OCI-LY1 (cell line): ENCODE measurements around the gene NCDN.

ENCODE experiments used
- H2AFZ ChIP-seq: fragments of 200-600 bp; sonication (generic), shearing (Covaris generic); 2 replicates; pipeline ENCODE4 v1.6.0; 2014; ENCODE audit warnings: antibody characterized with exemption, mild to moderate bottlenecking, low read length
- H3F3A ChIP-seq: fragments of 200-600 bp; sonication (generic), shearing (Covaris generic); 2 replicates; pipeline ENCODE4 v1.6.0; 2014; ENCODE audit warnings: mild to moderate bottlenecking, antibody characterized with exemption, low read length, moderate library complexity; ENCODE audit not compliant: insufficient read depth
- H3K27ac ChIP-seq: fragments of 200-600 bp; sonication (generic); 2 replicates; pipeline ENCODE4 v1.5.1; 2014; ENCODE audit warnings: low read length, mixed run types, mild to moderate bottlenecking, low read depth; ENCODE audit not compliant: poor library complexity, severe bottlenecking
- H3K27me3 ChIP-seq: fragments of 200-600 bp; sonication (generic); 2 replicates; pipeline ENCODE4 v1.6.0; 2014; ENCODE audit warnings: antibody characterized with exemption, mild to moderate bottlenecking, low read length, moderate library complexity; ENCODE audit not compliant: insufficient read depth
- H3K36me3 ChIP-seq: fragments of 200-600 bp; sonication (generic); 2 replicates; pipeline ENCODE4 v1.6.1; 2014; ENCODE audit warnings: mild to moderate bottlenecking, antibody characterized with exemption, low read length, moderate library complexity, mixed read lengths; ENCODE audit not compliant: insufficient read depth
- H3K4me1 ChIP-seq: fragments of 200-600 bp; sonication (generic); 2 replicates; pipeline ENCODE4 v1.5.1; 2014; ENCODE audit warnings: mild to moderate bottlenecking, low read length, moderate library complexity; ENCODE audit not compliant: insufficient read depth, severe bottlenecking
- H3K4me2 ChIP-seq: fragments of 200-600 bp; sonication (generic), shearing (Covaris generic); 2 replicates; pipeline ENCODE4 v1.6.1; 2014; ENCODE audit warnings: low read length
- H3K4me3 ChIP-seq: fragments of 200-600 bp; sonication (generic); 2 replicates; pipeline ENCODE4 v1.5.1; 2014; ENCODE audit warnings: low read length, low read depth, mild to moderate bottlenecking, mixed read lengths; ENCODE audit not compliant: poor library complexity, severe bottlenecking
- H3K79me2 ChIP-seq: fragments of 200-600 bp; shearing (Covaris generic); 2 replicates; pipeline ENCODE4 v1.6.1; 2016; ENCODE audit warnings: mixed run types, low read length, mixed read lengths; ENCODE audit not compliant: insufficient read depth
- H3K9ac ChIP-seq: fragments of 200-600 bp; sonication (generic), shearing (Covaris generic); 2 replicates; pipeline ENCODE4 v1.6.1; 2014; ENCODE audit warnings: mild to moderate bottlenecking, low read length, mixed read lengths
- H3K9me2 ChIP-seq: fragments of 200-600 bp; sonication (generic), shearing (Covaris generic); 2 replicates; pipeline ENCODE4 v1.6.1; 2014; ENCODE audit warnings: low read depth, mild to moderate bottlenecking, low read length, mixed read lengths
- H3K9me3 ChIP-seq: fragments of 200-600 bp; shearing (Covaris generic); 2 replicates; pipeline ENCODE4 v1.6.1; 2014; ENCODE audit warnings: low read length, mixed read lengths
- H4K20me1 ChIP-seq: fragments of 200-600 bp; sonication (generic), shearing (Covaris generic); 2 replicates; pipeline ENCODE4 v1.6.0; 2016; ENCODE audit warnings: mild to moderate bottlenecking, low read length; ENCODE audit not compliant: insufficient read depth
- EZH2 ChIP-seq: fragments of 200-600 bp; sonication (generic), shearing (Covaris generic); IDR thresholded peaks from 2 replicates; pipeline ENCODE4 v1.8.0; 2017; ENCODE audit warnings: borderline replicate concordance, mixed run types, mild to moderate bottlenecking, antibody characterized with exemption, low read length, moderate library complexity, mixed read lengths
- TF ChIP-seq, protein P1 (sequence below): fragments of 200-600 bp; sonication (generic), shearing (Covaris generic); IDR thresholded peaks from 2 replicates; pipeline ENCODE4 v1.5.1; 2017; ENCODE audit warnings: mild to moderate bottlenecking, antibody characterized with exemption, low read length, moderate library complexity, mixed read lengths

The NCDN gene

GRCh38 chr1:35567947-35568558 is 10.5 kb downstream of the NCDN start:
- Histone ChIP-seq H3K27me3 (no peaks in the 10 kb centered on the region; the same call in 1 of the 2 replicates), H3K9ac (no peak overlapping the region), H3F3A (no peaks in the 10 kb centered on the region), H3K9me2 (no peaks in the 10 kb centered on the region), H3K27ac (no peak overlapping the region), H3K79me2 (no peaks in the 10 kb centered on the region), H3K36me3 (peaks cover 7% of the 10 kb centered on the region; the same call in 1 of the 2 replicates), H3K4me3 (no peak overlapping the region), H3K9me3 (no peaks in the 10 kb centered on the region), H2AFZ (no peak overlapping the region), H4K20me1 (no peaks in the 10 kb centered on the region), H3K4me2 (no peak overlapping the region), H3K4me1 (no peaks in the 10 kb centered on the region)
- no peak for TF ChIP-seq EZH2
- TF ChIP-seq, protein P1, sequence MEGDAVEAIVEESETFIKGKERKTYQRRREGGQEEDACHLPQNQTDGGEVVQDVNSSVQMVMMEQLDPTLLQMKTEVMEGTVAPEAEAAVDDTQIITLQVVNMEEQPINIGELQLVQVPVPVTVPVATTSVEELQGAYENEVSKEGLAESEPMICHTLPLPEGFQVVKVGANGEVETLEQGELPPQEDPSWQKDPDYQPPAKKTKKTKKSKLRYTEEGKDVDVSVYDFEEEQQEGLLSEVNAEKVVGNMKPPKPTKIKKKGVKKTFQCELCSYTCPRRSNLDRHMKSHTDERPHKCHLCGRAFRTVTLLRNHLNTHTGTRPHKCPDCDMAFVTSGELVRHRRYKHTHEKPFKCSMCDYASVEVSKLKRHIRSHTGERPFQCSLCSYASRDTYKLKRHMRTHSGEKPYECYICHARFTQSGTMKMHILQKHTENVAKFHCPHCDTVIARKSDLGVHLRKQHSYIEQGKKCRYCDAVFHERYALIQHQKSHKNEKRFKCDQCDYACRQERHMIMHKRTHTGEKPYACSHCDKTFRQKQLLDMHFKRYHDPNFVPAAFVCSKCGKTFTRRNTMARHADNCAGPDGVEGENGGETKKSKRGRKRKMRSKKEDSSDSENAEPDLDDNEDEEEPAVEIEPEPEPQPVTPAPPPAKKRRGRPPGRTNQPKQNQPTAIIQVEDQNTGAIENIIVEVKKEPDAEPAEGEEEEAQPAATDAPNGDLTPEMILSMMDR, result no peak

DNA sequence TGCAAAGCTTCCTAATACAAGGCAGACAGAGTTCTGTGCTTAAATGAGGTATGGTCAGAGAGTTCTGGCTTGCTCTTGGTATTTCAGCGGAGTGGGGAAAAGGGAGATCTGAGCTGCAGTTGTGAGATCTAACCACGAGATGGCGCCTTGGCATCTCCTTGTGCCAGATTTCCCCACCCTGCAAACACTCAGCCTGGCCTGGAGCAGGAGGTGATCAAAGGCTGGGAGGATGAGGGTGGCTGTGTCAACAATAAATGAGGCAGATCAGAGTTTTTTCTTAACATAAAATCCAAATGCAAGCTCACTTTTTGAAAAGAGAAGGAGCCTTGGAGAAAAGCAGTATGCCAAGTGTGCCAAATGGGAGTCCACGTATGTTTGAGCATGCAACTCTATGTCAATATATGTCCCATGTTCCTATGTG is 11.4 kb downstream of the NCDN start:
- H4K20me1 ChIP-seq, result no peaks in the 10 kb centered on the region
- H2AFZ ChIP-seq, result no peak overlapping the region
- H3K9ac ChIP-seq, result no peak overlapping the region
- no peak overlapping the region for H3K27ac ChIP-seq
- no peaks in the 10 kb centered on the region for H3K9me2 ChIP-seq
- H3K79me2 ChIP-seq, result no peaks in the 10 kb centered on the region
- no peak overlapping the region for H3K4me3 ChIP-seq
- no peaks in the 10 kb centered on the region; the same call in 1 of the 2 replicates for H3K27me3 ChIP-seq
- H3K4me2 ChIP-seq, result no peak overlapping the region
- H3K9me3 ChIP-seq, result no peaks in the 10 kb centered on the region
- TF ChIP-seq EZH2, result no peak
- TF ChIP-seq, protein P1, result peak; percentile 94
- peaks cover 7% of the 10 kb centered on the region; the same call in 1 of the 2 replicates for H3K36me3 ChIP-seq
- no peaks in the 10 kb centered on the region for H3K4me1 ChIP-seq
- H3F3A ChIP-seq, result no peaks in the 10 kb centered on the region

GRCh38 chr1:35569936-35570335 is 12.3 kb downstream of the NCDN start:
- TF ChIP-seq, protein P1, result no peak
- TF ChIP-seq EZH2, result no peak
- Histone ChIP-seq H2AFZ (no peak overlapping the region), H3K9ac (no peak overlapping the region), H3F3A (no peaks in the 10 kb centered on the region), H3K4me3 (no peak overlapping the region), H3K4me1 (no peaks in the 10 kb centered on the region), H3K27ac (no peak overlapping the region), H3K27me3 (no peaks in the 10 kb centered on the region; the same call in 1 of the 2 replicates), H3K9me3 (no peaks in the 10 kb centered on the region), H3K36me3 (peaks cover 7% of the 10 kb centered on the region; the same call in 1 of the 2 replicates), H3K4me2 (no peak overlapping the region), H4K20me1 (no peaks in the 10 kb centered on the region), H3K9me2 (no peaks in the 10 kb centered on the region), H3K79me2 (no peaks in the 10 kb centered on the region)
